ENCODE results near the gene MAP3K2.

GRCh38 chr2:127421116-127421800 lies 33.5 kb upstream of the MAP3K2 start:
- no peak for TF ChIP-seq CTCF (conservative IDR thresholded peaks at IDR 0.05; ENCODE audit: low read depth, low read length)
- no peak for TF ChIP-seq MAFK (IDR thresholded peaks at IDR 0.05; ENCODE audit: low read depth, low read length)
- TF ChIP-seq POLR2A (IDR thresholded peaks at IDR 0.05; ENCODE audit: low read depth, low read length), result no peak
- no peak for TF ChIP-seq MXI1 (IDR thresholded peaks at IDR 0.05; ENCODE audit: borderline replicate concordance, low read depth, low read length)
- TF ChIP-seq CEBPB (IDR thresholded peaks at IDR 0.05; ENCODE audit: low read depth, low read length), result no peak
- TF ChIP-seq RAD21 (IDR thresholded peaks at IDR 0.05; ENCODE audit: low read length), result no peak
- TF ChIP-seq BHLHE40 (IDR thresholded peaks at IDR 0.05; ENCODE audit: low read depth, low read length), result no peak
- no peak for TF ChIP-seq SMC3 (IDR thresholded peaks at IDR 0.05; ENCODE audit: low read depth, low read length)
